Hepatocyte (in vitro differentiated cells): ENCODE data around the gene OLFML3. TPM values are rescaled to one million over a fixed set of nuclear protein-coding genes. Genes with fewer than 3 reads are reported as not detected.
A peak's percentile ranks its signal among the peaks of the same experiment; 100 is the strongest.

Source experiments
- DNase-seq: peaks from one replicate; pipeline ENCODE4 v3.0.0-alpha.2; 2016; ENCODE audit warnings: low spot score
- H2AFZ ChIP-seq: fragments of 200-600 bp; sonication (generic); 2 replicates; pipeline ENCODE4 v1.6.0; 2016; ENCODE audit warnings: antibody characterized with exemption, mild to moderate bottlenecking
- H3K27ac ChIP-seq: fragments of 200-600 bp; sonication (generic); 2 replicates; pipeline ENCODE4 v1.5.1; 2016; ENCODE audit warnings: mild to moderate bottlenecking
- H3K27me3 ChIP-seq: fragments of 200-600 bp; sonication (generic); 2 replicates; pipeline ENCODE4 v1.6.1; 2016
- H3K36me3 ChIP-seq: fragments of 200-600 bp; sonication (generic); replicated peaks from 2 replicates; pipeline ENCODE4 v1.5.1; 2016; ENCODE audit warnings: low read depth; ENCODE audit not compliant: insufficient read depth
- H3K4me1 ChIP-seq: fragments of 200-600 bp; sonication (generic); 2 replicates; pipeline ENCODE4 v1.5.1; 2016; ENCODE audit warnings: mild to moderate bottlenecking, moderate library complexity; ENCODE audit not compliant: insufficient read depth
- H3K4me2 ChIP-seq: fragments of 200-600 bp; sonication (generic); 2 replicates; pipeline ENCODE4 v1.6.0; 2016
- H3K4me3 ChIP-seq: fragments of 200-600 bp; sonication (generic); 2 replicates; pipeline ENCODE4 v1.5.1; 2016; ENCODE audit warnings: mild to moderate bottlenecking
- H3K79me2 ChIP-seq: fragments of 200-600 bp; sonication (generic); 2 replicates; pipeline ENCODE4 v1.6.0; 2017; ENCODE audit warnings: mild to moderate bottlenecking
- H3K9me2 ChIP-seq: fragments of 200-600 bp; sonication (generic); replicated peaks from 2 replicates; pipeline ENCODE4 v1.6.0; 2017; ENCODE audit warnings: mild to moderate bottlenecking; ENCODE audit not compliant: insufficient read depth
- H3K9me3 ChIP-seq: fragments of 200-600 bp; sonication (generic); 2 replicates; pipeline ENCODE4 v1.5.1; 2016; ENCODE audit warnings: low read depth, mild to moderate bottlenecking
- H4K20me1 ChIP-seq: fragments of 200-600 bp; sonication (generic); 2 replicates; pipeline ENCODE4 v1.6.0; 2016; ENCODE audit warnings: mild to moderate bottlenecking; ENCODE audit not compliant: insufficient read depth, poor library complexity, severe bottlenecking
- EZH2 ChIP-seq: fragments of 200-600 bp; sonication (generic); IDR thresholded peaks from 2 replicates; pipeline ENCODE4 v1.6.1; 2016; ENCODE audit warnings: antibody characterized with exemption, mild to moderate bottlenecking, borderline replicate concordance
- EZH2phosphoT487 ChIP-seq: fragments of 200-600 bp; sonication (generic); IDR thresholded peaks from one replicate; pipeline ENCODE4 v1.6.1; 2018; ENCODE audit warnings: antibody characterized with exemption, mild to moderate bottlenecking, low read depth, moderate library complexity; ENCODE audit not compliant: unreplicated experiment, severe bottlenecking
- WGBS: methylation state at CpG from one replicate; pipeline ENCODE4 v1.1.6; 2016; ENCODE audit warnings: low lambda C conversion rate; ENCODE audit errors: missing lambda C conversion rate; 5-methylcytosine and 5-hydroxymethylcytosine counted together
- polyA plus RNA-seq: library from polyadenylated mRNA; unstranded; fragments of >200 nt; fragmentation: Nextera tagmentation; extraction: Ambion mirVana; gene quantifications from 2 replicates; pipeline ENCODE4 v1.2.1, GENCODE V29; 2016
- total RNA-seq: library from RNA; depleted of rRNA; stranded (reverse); fragments of >200 nt; gene quantifications from 2 replicates; pipeline ENCODE4 v1.2.3, GENCODE V29; 2014
- TF ChIP-seq, protein P1 (sequence below): fragments of 200-600 bp; sonication (generic); IDR thresholded peaks from 2 replicates; pipeline ENCODE4 v1.5.1; 2016; ENCODE audit warnings: antibody characterized with exemption, mild to moderate bottlenecking; ENCODE audit not compliant: poor library complexity

The OLFML3 gene
- total and polyA plus RNA-seq, 2 experiments from 2014 or later = 441 to 494 TPM

DNA sequence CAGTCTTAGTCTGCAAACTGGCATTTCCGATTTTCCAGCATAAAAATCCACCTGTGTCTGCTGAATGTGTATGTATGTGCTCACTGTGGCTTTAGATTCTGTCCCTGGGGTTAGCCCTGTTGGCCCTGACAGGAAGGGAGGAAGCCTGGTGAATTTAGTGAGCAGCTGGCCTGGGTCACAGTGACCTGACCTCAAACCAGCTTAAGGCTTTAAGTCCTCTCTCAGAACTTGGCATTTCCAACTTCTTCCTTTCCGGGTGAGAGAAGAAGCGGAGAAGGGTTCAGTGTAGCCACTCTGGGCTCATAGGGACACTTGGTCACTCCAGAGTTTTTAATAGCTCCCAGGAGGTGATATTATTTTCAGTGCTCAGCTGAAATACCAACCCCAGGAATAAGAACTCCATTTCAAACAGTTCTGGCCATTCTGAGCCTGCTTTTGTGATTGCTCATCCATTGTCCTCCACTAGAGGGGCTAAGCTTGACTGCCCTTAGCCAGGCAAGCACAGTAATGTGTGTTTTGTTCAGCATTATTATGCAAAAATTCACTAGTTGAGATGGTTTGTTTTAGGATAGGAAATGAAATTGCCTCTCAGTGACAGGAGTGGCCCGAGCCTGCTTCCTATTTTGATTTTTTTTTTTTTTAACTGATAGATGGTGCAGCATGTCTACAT is 2.5 kb upstream of the OLFML3 start:
- no peak overlapping the region for H3K27ac ChIP-seq
- 61% methylated on average over 4 of the region's 4 CpGs for WGBS
- H3K9me3 ChIP-seq = no peaks in the 10 kb centered on the region
- TF ChIP-seq EZH2 (no peak), EZH2phosphoT487 (no peak)
- TF ChIP-seq, protein P1, sequence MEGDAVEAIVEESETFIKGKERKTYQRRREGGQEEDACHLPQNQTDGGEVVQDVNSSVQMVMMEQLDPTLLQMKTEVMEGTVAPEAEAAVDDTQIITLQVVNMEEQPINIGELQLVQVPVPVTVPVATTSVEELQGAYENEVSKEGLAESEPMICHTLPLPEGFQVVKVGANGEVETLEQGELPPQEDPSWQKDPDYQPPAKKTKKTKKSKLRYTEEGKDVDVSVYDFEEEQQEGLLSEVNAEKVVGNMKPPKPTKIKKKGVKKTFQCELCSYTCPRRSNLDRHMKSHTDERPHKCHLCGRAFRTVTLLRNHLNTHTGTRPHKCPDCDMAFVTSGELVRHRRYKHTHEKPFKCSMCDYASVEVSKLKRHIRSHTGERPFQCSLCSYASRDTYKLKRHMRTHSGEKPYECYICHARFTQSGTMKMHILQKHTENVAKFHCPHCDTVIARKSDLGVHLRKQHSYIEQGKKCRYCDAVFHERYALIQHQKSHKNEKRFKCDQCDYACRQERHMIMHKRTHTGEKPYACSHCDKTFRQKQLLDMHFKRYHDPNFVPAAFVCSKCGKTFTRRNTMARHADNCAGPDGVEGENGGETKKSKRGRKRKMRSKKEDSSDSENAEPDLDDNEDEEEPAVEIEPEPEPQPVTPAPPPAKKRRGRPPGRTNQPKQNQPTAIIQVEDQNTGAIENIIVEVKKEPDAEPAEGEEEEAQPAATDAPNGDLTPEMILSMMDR = peak; percentile 45
- H3K4me2 ChIP-seq = no peak overlapping the region
- no peak overlapping the region for H2AFZ ChIP-seq
- H3K79me2 ChIP-seq = peaks cover 16% of the 10 kb centered on the region
- no peak overlapping the region for H3K4me3 ChIP-seq
- DNase-seq = peak; percentile 47
- no peaks in the 10 kb centered on the region for H4K20me1 ChIP-seq
- H3K27me3 ChIP-seq = no peaks in the 10 kb centered on the region
- no peaks in the 10 kb centered on the region for H3K9me2 ChIP-seq
- H3K36me3 ChIP-seq = no peaks in the 10 kb centered on the region
- peaks cover 31% of the 10 kb centered on the region for H3K4me1 ChIP-seq

DNA sequence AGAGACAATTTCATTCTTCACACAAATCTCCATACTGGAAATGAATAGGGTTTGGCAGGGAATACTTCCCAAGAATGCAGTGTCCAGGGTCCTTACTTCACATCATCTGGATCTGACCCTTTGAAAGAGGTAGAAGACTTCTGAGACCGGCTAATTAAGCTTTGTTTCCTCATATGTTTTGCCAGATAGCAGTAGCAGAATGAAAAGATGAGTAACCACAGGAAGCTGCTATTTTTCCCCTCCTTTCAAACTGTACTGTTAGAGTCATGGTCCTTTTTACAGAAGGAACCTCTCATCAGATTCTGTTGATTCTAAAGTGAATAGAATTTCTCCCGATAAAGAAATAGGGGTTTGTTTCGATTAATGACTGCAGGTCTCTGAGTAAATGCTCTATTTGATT is 1.4 kb upstream of the OLFML3 start:
- H3K4me3 ChIP-seq = no peak overlapping the region
- H3K79me2 ChIP-seq = peaks cover 18% of the 10 kb centered on the region
- H3K9me2 ChIP-seq = no peaks in the 10 kb centered on the region
- no peaks in the 10 kb centered on the region for H4K20me1 ChIP-seq
- H3K4me1 ChIP-seq = peaks cover 42% of the 10 kb centered on the region
- H2AFZ ChIP-seq = no peak overlapping the region
- no peaks in the 10 kb centered on the region for H3K36me3 ChIP-seq
- H3K9me3 ChIP-seq = no peaks in the 10 kb centered on the region
- peak overlapping the region; percentile 96 for H3K27ac ChIP-seq
- no peaks in the 10 kb centered on the region for H3K27me3 ChIP-seq
- H3K4me2 ChIP-seq = peak overlapping the region; percentile 71
- no peak for DNase-seq
- TF ChIP-seq, protein P1 = no peak
- TF ChIP-seq EZH2phosphoT487 (no peak), EZH2 (no peak)
- 78% methylated on average over 3 of the region's 3 CpGs for WGBS

DNA sequence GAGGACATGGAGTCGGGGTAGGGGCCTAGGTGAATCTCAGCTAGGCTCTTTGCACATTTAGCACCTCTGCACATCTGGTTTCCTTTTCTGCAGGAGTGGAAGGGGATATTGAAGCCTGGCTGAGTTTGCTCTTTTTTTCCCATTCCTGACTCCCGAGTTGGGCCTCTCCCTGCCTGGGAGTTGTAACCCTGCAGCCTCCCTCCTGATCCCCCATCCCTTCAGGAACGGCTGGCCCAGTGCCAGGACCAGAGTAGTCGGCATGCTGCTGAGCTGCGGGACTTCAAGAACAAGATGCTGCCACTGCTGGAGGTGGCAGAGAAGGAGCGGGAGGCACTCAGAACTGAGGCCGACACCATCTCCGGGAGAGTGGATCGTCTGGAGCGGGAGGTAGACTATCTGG is 836 bp downstream of the OLFML3 start:
- H3K9me3 ChIP-seq = no peaks in the 10 kb centered on the region
- peaks cover 27% of the 10 kb centered on the region for H3K79me2 ChIP-seq
- H3K27ac ChIP-seq = peak overlapping the region; percentile 96
- DNase-seq = peak; percentile 87
- H3K4me1 ChIP-seq = peaks cover 63% of the 10 kb centered on the region
- peak overlapping the region; percentile 71 for H3K4me2 ChIP-seq
- no peaks in the 10 kb centered on the region for H3K36me3 ChIP-seq
- H2AFZ ChIP-seq = peak overlapping the region; percentile 25
- H3K4me3 ChIP-seq = peak overlapping the region; percentile 20
- H3K9me2 ChIP-seq = no peaks in the 10 kb centered on the region
- no peaks in the 10 kb centered on the region for H4K20me1 ChIP-seq
- no peaks in the 10 kb centered on the region for H3K27me3 ChIP-seq
- WGBS = 25% methylated on average over 10 of the region's 10 CpGs
- no peak for TF ChIP-seq EZH2phosphoT487
- TF ChIP-seq, protein P1 = no peak
- no peak for TF ChIP-seq EZH2
